K562 (cell line): ENCODE data around the gene ATE1. TPM values are rescaled to one million over a fixed set of nuclear protein-coding genes. Genes with fewer than 3 reads are reported as not detected.

Source experiments
- BCOR ChIP-seq: fragments of 450-650 bp; IDR thresholded peaks from 2 replicates; pipeline ENCODE4 v1.6.1; 2016
- NR4A1 ChIP-seq, 2 experiments: fragments of 250-450 bp in 1 of 2; fragments of 450-650 bp in 1 of 2; sonication (Bioruptor Pico) in 1 of 2; IDR thresholded peaks; 2 replicates each; pipeline versions ENCODE4 v1.4.0 to v1.6.1; 2016 to 2020; ENCODE audit warnings: mild to moderate bottlenecking in 2 of 2, missing compliant biosample characterization in 1 of 2, missing genetic modification characterization in 1 of 2, moderate library complexity in 1 of 2
- TCF15 ChIP-seq: fragments of 250-450 bp; sonication (Bioruptor Pico); IDR thresholded peaks from 2 replicates; pipeline ENCODE4 v1.8.0; 2022; ENCODE audit warnings: moderate library complexity, mild to moderate bottlenecking, inconsistent platforms
- TGIF2 ChIP-seq: sonication (generic); formaldehyde crosslinking; IDR thresholded peaks from 2 replicates; pipeline ENCODE4 v1.8.1; 2022; ENCODE audit warnings: mild to moderate bottlenecking, missing genetic modification reagents, moderate library complexity
- U2AF2 ChIP-seq: fragments of 200-400 bp; formaldehyde crosslinking; optimal IDR thresholded peaks from 2 replicates; pipeline ENCODE3; 2017; ENCODE audit warnings: low read depth, mild to moderate bottlenecking, low read length
- ZBTB12 ChIP-seq: fragments of 250-450 bp; sonication (Bioruptor Pico); IDR thresholded peaks from 2 replicates; pipeline ENCODE4 v1.4.0; 2020
- ZNF655 ChIP-seq: fragments of 250-450 bp; sonication (Bioruptor Pico); IDR thresholded peaks from 2 replicates; pipeline ENCODE4 v1.5.0; 2021
- polyA plus RNA-seq, 8 experiments: library from polyadenylated mRNA; depleted of rRNA in 4 of 8; stranded (reverse) in 5 of 8; unstranded in 3 of 8; fragments of >200 nt; fragmentation: Nextera tagmentation in 2 of 8; fragmentation: Illumina TruSeq in 1 of 8; extraction: Ambion mirVana in 2 of 8; extraction: Trizol in 1 of 8; gene quantifications; 2 replicates each; pipeline versions ENCODE4 v1.2.1 to v1.2.3, GENCODE V29; 2011 to 2014; ENCODE audit warnings: inconsistent platforms in 1 of 8, missing spikeins in 1 of 8
- total RNA-seq, 7 experiments: library from RNA; depleted of rRNA in 6 of 7; stranded (reverse); fragments of >200 nt in 6 of 7; fragmentation: Illumina TruSeq in 2 of 7; extraction: Trizol in 2 of 7; gene quantifications; 2 replicates each; pipeline versions ENCODE4 v1.2.1 to v1.2.3, GENCODE V29; 2011 to 2021; ENCODE audit warnings: low replicate concordance in 1 of 7
- TF ChIP-seq, protein P1 (sequence below), 2 experiments: fragments of 450-650 bp; formaldehyde crosslinking in 1 of 2; IDR thresholded peaks; 2 replicates each; pipeline versions ENCODE4 v1.4.0 to v1.6.1; 2014 to 2020; ENCODE audit warnings: mild to moderate bottlenecking in 2 of 2, borderline replicate concordance in 1 of 2, low read depth in 1 of 2
- TF ChIP-seq, protein P2 (sequence below): fragments of 250-450 bp; sonication (Bioruptor Pico); IDR thresholded peaks from 2 replicates; pipeline ENCODE4 v1.5.0; 2021; ENCODE audit warnings: mild to moderate bottlenecking, borderline replicate concordance
- TF ChIP-seq, protein P3 (sequence below), 3 experiments: IDR thresholded peaks in 2 of 3; conservative IDR thresholded peaks in 1 of 3; 2 replicates each; pipeline ENCODE4 v1.5.1; 2011 to 2012; ENCODE audit warnings: low read length in 3 of 3, mild to moderate bottlenecking in 3 of 3, control low read depth in 2 of 3, improper control_type of control experiment in 1 of 3, inconsistent platforms in 1 of 3, low read depth in 1 of 3, mixed read lengths in 1 of 3, moderate library complexity in 1 of 3; ENCODE audit not compliant: insufficient read depth in 2 of 3

The ATE1 gene
- total and polyA plus RNA-seq, 9 of the 15 experiments (the other 6 are each of a cell fraction or from before 2014, with no cell fraction given), result 3.0 to 14.2 (median 8.8) TPM

GRCh38 chr10:121927841-121928527 is at the start of gene ATE1 (continued):
- TF ChIP-seq, protein P1, sequence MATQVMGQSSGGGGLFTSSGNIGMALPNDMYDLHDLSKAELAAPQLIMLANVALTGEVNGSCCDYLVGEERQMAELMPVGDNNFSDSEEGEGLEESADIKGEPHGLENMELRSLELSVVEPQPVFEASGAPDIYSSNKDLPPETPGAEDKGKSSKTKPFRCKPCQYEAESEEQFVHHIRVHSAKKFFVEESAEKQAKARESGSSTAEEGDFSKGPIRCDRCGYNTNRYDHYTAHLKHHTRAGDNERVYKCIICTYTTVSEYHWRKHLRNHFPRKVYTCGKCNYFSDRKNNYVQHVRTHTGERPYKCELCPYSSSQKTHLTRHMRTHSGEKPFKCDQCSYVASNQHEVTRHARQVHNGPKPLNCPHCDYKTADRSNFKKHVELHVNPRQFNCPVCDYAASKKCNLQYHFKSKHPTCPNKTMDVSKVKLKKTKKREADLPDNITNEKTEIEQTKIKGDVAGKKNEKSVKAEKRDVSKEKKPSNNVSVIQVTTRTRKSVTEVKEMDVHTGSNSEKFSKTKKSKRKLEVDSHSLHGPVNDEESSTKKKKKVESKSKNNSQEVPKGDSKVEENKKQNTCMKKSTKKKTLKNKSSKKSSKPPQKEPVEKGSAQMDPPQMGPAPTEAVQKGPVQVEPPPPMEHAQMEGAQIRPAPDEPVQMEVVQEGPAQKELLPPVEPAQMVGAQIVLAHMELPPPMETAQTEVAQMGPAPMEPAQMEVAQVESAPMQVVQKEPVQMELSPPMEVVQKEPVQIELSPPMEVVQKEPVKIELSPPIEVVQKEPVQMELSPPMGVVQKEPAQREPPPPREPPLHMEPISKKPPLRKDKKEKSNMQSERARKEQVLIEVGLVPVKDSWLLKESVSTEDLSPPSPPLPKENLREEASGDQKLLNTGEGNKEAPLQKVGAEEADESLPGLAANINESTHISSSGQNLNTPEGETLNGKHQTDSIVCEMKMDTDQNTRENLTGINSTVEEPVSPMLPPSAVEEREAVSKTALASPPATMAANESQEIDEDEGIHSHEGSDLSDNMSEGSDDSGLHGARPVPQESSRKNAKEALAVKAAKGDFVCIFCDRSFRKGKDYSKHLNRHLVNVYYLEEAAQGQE (IDR thresholded peaks at IDR 0.05; ENCODE audit: borderline replicate concordance), result no peak
- TF ChIP-seq, protein P1 (CRISPR knock-in tag; IDR thresholded peaks at IDR 0.05; ENCODE audit: low read depth), result no peak
- no peak for TF ChIP-seq TCF15 (CRISPR knock-in tag)
- TF ChIP-seq, protein P2, sequence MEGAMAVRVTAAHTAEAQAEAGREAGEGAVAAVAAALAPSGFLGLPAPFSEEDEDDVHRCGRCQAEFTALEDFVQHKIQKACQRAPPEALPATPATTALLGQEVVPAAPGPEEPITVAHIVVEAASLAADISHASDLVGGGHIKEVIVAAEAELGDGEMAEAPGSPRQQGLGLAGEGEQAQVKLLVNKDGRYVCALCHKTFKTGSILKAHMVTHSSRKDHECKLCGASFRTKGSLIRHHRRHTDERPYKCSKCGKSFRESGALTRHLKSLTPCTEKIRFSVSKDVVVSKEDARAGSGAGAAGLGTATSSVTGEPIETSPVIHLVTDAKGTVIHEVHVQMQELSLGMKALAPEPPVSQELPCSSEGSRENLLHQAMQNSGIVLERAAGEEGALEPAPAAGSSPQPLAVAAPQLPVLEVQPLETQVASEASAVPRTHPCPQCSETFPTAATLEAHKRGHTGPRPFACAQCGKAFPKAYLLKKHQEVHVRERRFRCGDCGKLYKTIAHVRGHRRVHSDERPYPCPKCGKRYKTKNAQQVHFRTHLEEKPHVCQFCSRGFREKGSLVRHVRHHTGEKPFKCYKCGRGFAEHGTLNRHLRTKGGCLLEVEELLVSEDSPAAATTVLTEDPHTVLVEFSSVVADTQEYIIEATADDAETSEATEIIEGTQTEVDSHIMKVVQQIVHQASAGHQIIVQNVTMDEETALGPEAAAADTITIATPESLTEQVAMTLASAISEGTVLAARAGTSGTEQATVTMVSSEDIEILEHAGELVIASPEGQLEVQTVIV (CRISPR knock-in tag), result no peak
- TF ChIP-seq NR4A1 (CRISPR knock-in tag; IDR thresholded peaks at IDR 0.05), result no peak
- TF ChIP-seq NR4A1 (tag; IDR thresholded peaks at IDR 0.05), result no peak
- no peak for TF ChIP-seq BCOR
- TF ChIP-seq, protein P3, sequence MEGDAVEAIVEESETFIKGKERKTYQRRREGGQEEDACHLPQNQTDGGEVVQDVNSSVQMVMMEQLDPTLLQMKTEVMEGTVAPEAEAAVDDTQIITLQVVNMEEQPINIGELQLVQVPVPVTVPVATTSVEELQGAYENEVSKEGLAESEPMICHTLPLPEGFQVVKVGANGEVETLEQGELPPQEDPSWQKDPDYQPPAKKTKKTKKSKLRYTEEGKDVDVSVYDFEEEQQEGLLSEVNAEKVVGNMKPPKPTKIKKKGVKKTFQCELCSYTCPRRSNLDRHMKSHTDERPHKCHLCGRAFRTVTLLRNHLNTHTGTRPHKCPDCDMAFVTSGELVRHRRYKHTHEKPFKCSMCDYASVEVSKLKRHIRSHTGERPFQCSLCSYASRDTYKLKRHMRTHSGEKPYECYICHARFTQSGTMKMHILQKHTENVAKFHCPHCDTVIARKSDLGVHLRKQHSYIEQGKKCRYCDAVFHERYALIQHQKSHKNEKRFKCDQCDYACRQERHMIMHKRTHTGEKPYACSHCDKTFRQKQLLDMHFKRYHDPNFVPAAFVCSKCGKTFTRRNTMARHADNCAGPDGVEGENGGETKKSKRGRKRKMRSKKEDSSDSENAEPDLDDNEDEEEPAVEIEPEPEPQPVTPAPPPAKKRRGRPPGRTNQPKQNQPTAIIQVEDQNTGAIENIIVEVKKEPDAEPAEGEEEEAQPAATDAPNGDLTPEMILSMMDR (IDR thresholded peaks at IDR 0.05 in 2 of 3, conservative IDR thresholded peaks at IDR 0.05 in 1 of 3; ENCODE audit: insufficient read depth in 2 of 3, low read depth in 1 of 3, low read length in 3 of 3), result no peak
- TF ChIP-seq U2AF2, result no peak
- TF ChIP-seq ZBTB12 (CRISPR knock-in tag), result no peak
- TF ChIP-seq ZNF655 (CRISPR knock-in tag), result no peak
- TF ChIP-seq TGIF2 (CRISPR knock-in tag), result peak; percentile 82
